GM19438 (cell line): ENCODE measurements around the gene ST14.
"Not testable (repeated sequence)": the region's sequence is repeated elsewhere in the genome, so short reads cannot be mapped to it uniquely, and the experiment has no call there.

ENCODE experiments used
- ATAC-seq: cut with Tn5 transposase; IDR thresholded peaks from one replicate; pipeline ENCODE4 v1.9.1; 2021; ENCODE audit warnings: low read depth; ENCODE audit not compliant: unreplicated experiment

The ST14 gene

GRCh38 chr11:130161441-130162145 lies 2.0 kb downstream of the ST14 start:
- ATAC-seq, result no peak

- ATAC-seq, result no peak
Observed at GRCh38 chr11:130162733-130163132, 3.2 kb downstream of the ST14 start.

- ATAC-seq, result no peak
Observed at GRCh38 chr11:130163346-130164220, 4.0 kb downstream of the ST14 start.

GRCh38 chr11:130164221-130164570 lies 4.6 kb downstream of the ST14 start:
- no peak for ATAC-seq

GRCh38 chr11:130165601-130166456 lies 6.2 kb downstream of the ST14 start:
- ATAC-seq, result no peak

- no peak for ATAC-seq
Observed at GRCh38 chr11:130166457-130166784, 6.8 kb downstream of the ST14 start.

- no peak for ATAC-seq
Observed at GRCh38 chr11:130167146-130167545, 7.6 kb downstream of the ST14 start.

GRCh38 chr11:130168105-130168504 lies 8.5 kb downstream of the ST14 start:
- ATAC-seq, result no peak

GRCh38 chr11:130170345-130170744 lies 10.8 kb downstream of the ST14 start:
- no peak for ATAC-seq

- ATAC-seq, result no peak
Observed at GRCh38 chr11:130171534-130171933, 12.0 kb downstream of the ST14 start.

- ATAC-seq, result not testable (repeated sequence)
Observed at GRCh38 chr11:130172001-130172400, 12.4 kb downstream of the ST14 start.

GRCh38 chr11:130174642-130175041 lies 15.1 kb downstream of the ST14 start:
- no peak for ATAC-seq

- no peak for ATAC-seq
Observed at GRCh38 chr11:130175898-130176297, 16.3 kb downstream of the ST14 start.

GRCh38 chr11:130177782-130178181 lies 18.2 kb downstream of the ST14 start:
- ATAC-seq, result no peak

GRCh38 chr11:130178441-130179339 lies 19.1 kb downstream of the ST14 start:
- ATAC-seq, result no peak

- no peak for ATAC-seq
Observed at GRCh38 chr11:130179396-130180306, 20.1 kb downstream of the ST14 start.

- ATAC-seq, result no peak
Observed at GRCh38 chr11:130180491-130180890, 20.9 kb downstream of the ST14 start.

- ATAC-seq, result no peak
Observed at GRCh38 chr11:130180896-130181294, 21.3 kb downstream of the ST14 start.
